ENCODE results near the gene GRSF1.

GRSF1 gene

GRCh38 chr4:70818173-70818855 is 21.4 kb downstream of the GRSF1 start:
- Histone ChIP-seq H3K9ac (ENCODE audit: low read length) (no peak overlapping the region), H2AFZ (ENCODE audit: low read length) (no peak overlapping the region), H3K4me3 (ENCODE audit: low read length) (no peak overlapping the region), H3F3A (ENCODE audit: insufficient read depth, low read length) (no peaks in the 10 kb centered on the region), H3K9me3 (replicated peaks; ENCODE audit: insufficient read depth, low read length) (no peaks in the 10 kb centered on the region), H3K4me1 (ENCODE audit: low read length) (peaks cover 5% of the 10 kb centered on the region; the same call in 1 of the 2 replicates), H4K20me1 (ENCODE audit: insufficient read depth, low read length) (no peaks in the 10 kb centered on the region), H3K4me2 (ENCODE audit: low read depth, low read length) (no peak overlapping the region), H3K27ac (ENCODE audit: low read length) (no peak overlapping the region), H3K79me2 (ENCODE audit: low read length) (no peaks in the 10 kb centered on the region), H3K36me3 (replicated peaks; ENCODE audit: insufficient read depth, low read length) (peaks cover 12% of the 10 kb centered on the region; the same call in 1 of the 2 replicates), H3K27me3 (replicated peaks; ENCODE audit: insufficient read depth, low read length) (no peaks in the 10 kb centered on the region), H3K9me2 (replicated peaks; ENCODE audit: insufficient read depth, low read length) (no peaks in the 10 kb centered on the region)
- DNase-seq, result no peak
- TF ChIP-seq EZH2phosphoT487 (IDR thresholded peaks at IDR 0.05; ENCODE audit: low read length), result no peak

- no peak for TF ChIP-seq EZH2 (optimal IDR thresholded peaks at IDR 0.05; ENCODE audit: low read depth, low read length)
- TF ChIP-seq EZH2phosphoT487 (IDR thresholded peaks at IDR 0.05; ENCODE audit: low read length), result no peak
- no peak for TF ChIP-seq CTCF (IDR thresholded peaks at IDR 0.05; ENCODE audit: low read length)
- H3K9me2 ChIP-seq (replicated peaks; ENCODE audit: insufficient read depth, low read length), result no peaks in the 10 kb centered on the region
- no peak for DNase-seq
- peaks cover 5% of the 10 kb centered on the region; the same call in 1 of the 2 replicates for H3K4me1 ChIP-seq (ENCODE audit: low read length)
- H3K36me3 ChIP-seq (replicated peaks; ENCODE audit: insufficient read depth, low read length), result peaks cover 12% of the 10 kb centered on the region; the same call in 1 of the 2 replicates
- no peak overlapping the region for H3K4me2 ChIP-seq (ENCODE audit: low read depth, low read length)
- no peak overlapping the region for H3K9ac ChIP-seq (ENCODE audit: low read length)
- no peak overlapping the region for H3K4me3 ChIP-seq (ENCODE audit: low read length)
- no peaks in the 10 kb centered on the region for H3K27me3 ChIP-seq (replicated peaks; ENCODE audit: insufficient read depth, low read length)
- H3K27ac ChIP-seq (ENCODE audit: low read length), result no peak overlapping the region
- no peaks in the 10 kb centered on the region for H3K9me3 ChIP-seq (replicated peaks; ENCODE audit: insufficient read depth, low read length)
- H2AFZ ChIP-seq (ENCODE audit: low read length), result no peak overlapping the region
- H4K20me1 ChIP-seq (ENCODE audit: insufficient read depth, low read length), result no peaks in the 10 kb centered on the region
- no peaks in the 10 kb centered on the region for H3F3A ChIP-seq (ENCODE audit: insufficient read depth, low read length)
- no peaks in the 10 kb centered on the region for H3K79me2 ChIP-seq (ENCODE audit: low read length)
These were observed 22.8 kb downstream of the GRSF1 start for GRCh38 chr4:70816894-70817293.

GRCh38 chr4:70815370-70815769 is 24.3 kb downstream of the GRSF1 start:
- Histone ChIP-seq H3K9me2 (replicated peaks; ENCODE audit: insufficient read depth, low read length) (no peaks in the 10 kb centered on the region), H3K9ac (ENCODE audit: low read length) (no peak overlapping the region), H3K79me2 (ENCODE audit: low read length) (no peaks in the 10 kb centered on the region), H3K27me3 (replicated peaks; ENCODE audit: insufficient read depth, low read length) (no peaks in the 10 kb centered on the region), H3K9me3 (replicated peaks; ENCODE audit: insufficient read depth, low read length) (no peaks in the 10 kb centered on the region), H3F3A (ENCODE audit: insufficient read depth, low read length) (no peaks in the 10 kb centered on the region), H3K4me1 (ENCODE audit: low read length) (peaks cover 5% of the 10 kb centered on the region; the same call in 1 of the 2 replicates), H3K4me2 (ENCODE audit: low read depth, low read length) (no peak overlapping the region), H2AFZ (ENCODE audit: low read length) (no peak overlapping the region), H3K36me3 (replicated peaks; ENCODE audit: insufficient read depth, low read length) (peaks cover 9% of the 10 kb centered on the region; the same call in 1 of the 2 replicates), H4K20me1 (ENCODE audit: insufficient read depth, low read length) (no peaks in the 10 kb centered on the region), H3K4me3 (ENCODE audit: low read length) (no peak overlapping the region), H3K27ac (ENCODE audit: low read length) (no peak overlapping the region)
- no peak for TF ChIP-seq CTCF (IDR thresholded peaks at IDR 0.05; ENCODE audit: low read length)
- TF ChIP-seq EZH2phosphoT487 (IDR thresholded peaks at IDR 0.05; ENCODE audit: low read length), result no peak
- TF ChIP-seq EZH2 (optimal IDR thresholded peaks at IDR 0.05; ENCODE audit: low read depth, low read length), result no peak
- DNase-seq, result no peak

- no peaks in the 10 kb centered on the region for H4K20me1 ChIP-seq (ENCODE audit: insufficient read depth, low read length)
These were observed 31.5 kb downstream of the GRSF1 start for GRCh38 chr4:70808151-70808550.

More at GRCh38 chr4:70808151-70808550, 31.5 kb downstream of the GRSF1 start:
- no peaks in the 10 kb centered on the region for H3K36me3 ChIP-seq (replicated peaks; ENCODE audit: insufficient read depth, low read length)
- no peak overlapping the region for H3K9ac ChIP-seq (ENCODE audit: low read length)
- DNase-seq, result no peak
- H3K27me3 ChIP-seq (replicated peaks; ENCODE audit: insufficient read depth, low read length), result no peaks in the 10 kb centered on the region
- TF ChIP-seq CTCF (IDR thresholded peaks at IDR 0.05; ENCODE audit: low read length), result no peak
- no peak for TF ChIP-seq EZH2phosphoT487 (IDR thresholded peaks at IDR 0.05; ENCODE audit: low read length)
- TF ChIP-seq EZH2 (optimal IDR thresholded peaks at IDR 0.05; ENCODE audit: low read depth, low read length), result no peak
- H3K9me3 ChIP-seq (replicated peaks; ENCODE audit: insufficient read depth, low read length), result no peaks in the 10 kb centered on the region
- H3K4me2 ChIP-seq (ENCODE audit: low read depth, low read length), result no peak overlapping the region
- H3K4me1 ChIP-seq (ENCODE audit: low read length), result no peaks in the 10 kb centered on the region
- no peaks in the 10 kb centered on the region for H3F3A ChIP-seq (ENCODE audit: insufficient read depth, low read length)
- no peaks in the 10 kb centered on the region for H3K9me2 ChIP-seq (replicated peaks; ENCODE audit: insufficient read depth, low read length)
- H3K4me3 ChIP-seq (ENCODE audit: low read length), result no peak overlapping the region
- no peak overlapping the region for H2AFZ ChIP-seq (ENCODE audit: low read length)
- H3K27ac ChIP-seq (ENCODE audit: low read length), result no peak overlapping the region
- H3K79me2 ChIP-seq (ENCODE audit: low read length), result no peaks in the 10 kb centered on the region
